Measurements from ENCODE around the gene SPDYE3. TPM values are rescaled to one million over a fixed set of nuclear protein-coding genes. Genes with fewer than 3 reads are reported as not detected.

SPDYE3 gene
- polyA plus RNA-seq, 1 donor from 2014 or later: not detected

GRCh38 chr7:100356416-100357068 is 49.0 kb downstream of the SPDYE3 start:
- Histone ChIP-seq H3K27me3 (ENCODE audit: insufficient read depth, low read depth, low read length) (no peaks in the 10 kb centered on the region), H3K9me3 (ENCODE audit: low read length) (no peaks in the 10 kb centered on the region), H3K9ac (ENCODE audit: low read length) (no peak overlapping the region), H4K20me1 (ENCODE audit: insufficient read depth) (no peaks in the 10 kb centered on the region), H3F3A (ENCODE audit: insufficient read depth, low read length, poor library complexity, severe bottlenecking) (no peaks in the 10 kb centered on the region), H2AFZ (ENCODE audit: low read depth, low read length) (no peak overlapping the region), H3K36me3 (ENCODE audit: insufficient read depth, low read length) (no peaks in the 10 kb centered on the region), H3K4me3 (ENCODE audit: low read length) (no peak overlapping the region), H3K4me2 (ENCODE audit: low read length) (no peak overlapping the region), H3K79me2 (replicated peaks; ENCODE audit: insufficient read depth, low read length) (no peaks in the 10 kb centered on the region), H3K27ac (ENCODE audit: low read length) (no peak overlapping the region), H3K9me2 (ENCODE audit: insufficient read depth, low read length) (no peaks in the 10 kb centered on the region)
- TF ChIP-seq EP300 (conservative IDR thresholded peaks at IDR 0.05; ENCODE audit: poor library complexity, severe bottlenecking) (no peak), REST (IDR thresholded peaks at IDR 0.05; ENCODE audit: borderline replicate concordance) (no peak), SMC3 (conservative IDR thresholded peaks at IDR 0.05; ENCODE audit: poor library complexity) (no peak), EZH2 (IDR thresholded peaks at IDR 0.05; ENCODE audit: borderline replicate concordance, insufficient read depth, low read length, poor library complexity, severe bottlenecking) (no peak), MXI1 (conservative IDR thresholded peaks at IDR 0.05; ENCODE audit: poor library complexity, severe bottlenecking) (no peak), TAF1 (IDR thresholded peaks at IDR 0.05; ENCODE audit: low read depth) (no peak), RAD21 (conservative IDR thresholded peaks at IDR 0.05) (no peak), POLR2AphosphoS5 (IDR thresholded peaks at IDR 0.05) (no peak), CTCF (IDR thresholded peaks at IDR 0.05; ENCODE audit: poor library complexity, severe bottlenecking) (no peak)

- no peaks in the 10 kb centered on the region for H3K79me2 ChIP-seq (replicated peaks; ENCODE audit: insufficient read depth, low read length)
- no peaks in the 10 kb centered on the region for H4K20me1 ChIP-seq (ENCODE audit: insufficient read depth)
- no peaks in the 10 kb centered on the region for H3K9me2 ChIP-seq (ENCODE audit: insufficient read depth, low read length)
- no peak for TF ChIP-seq EP300 (conservative IDR thresholded peaks at IDR 0.05; ENCODE audit: poor library complexity, severe bottlenecking)
- TF ChIP-seq REST (IDR thresholded peaks at IDR 0.05; ENCODE audit: borderline replicate concordance): no peak
- no peak for TF ChIP-seq CTCF (IDR thresholded peaks at IDR 0.05; ENCODE audit: poor library complexity, severe bottlenecking)
- TF ChIP-seq RAD21 (conservative IDR thresholded peaks at IDR 0.05): no peak
- no peak for TF ChIP-seq SMC3 (conservative IDR thresholded peaks at IDR 0.05; ENCODE audit: poor library complexity)
- TF ChIP-seq TAF1 (IDR thresholded peaks at IDR 0.05; ENCODE audit: low read depth): no peak
- no peak for TF ChIP-seq EZH2 (IDR thresholded peaks at IDR 0.05; ENCODE audit: borderline replicate concordance, insufficient read depth, low read length, poor library complexity, severe bottlenecking)
- no peak for TF ChIP-seq POLR2AphosphoS5 (IDR thresholded peaks at IDR 0.05)
- no peak for TF ChIP-seq MXI1 (conservative IDR thresholded peaks at IDR 0.05; ENCODE audit: poor library complexity, severe bottlenecking)
- H3F3A ChIP-seq (ENCODE audit: insufficient read depth, low read length, poor library complexity, severe bottlenecking): no peaks in the 10 kb centered on the region
- no peak overlapping the region for H3K4me3 ChIP-seq (ENCODE audit: low read length)
- H2AFZ ChIP-seq (ENCODE audit: low read depth, low read length): no peak overlapping the region
- H3K4me2 ChIP-seq (ENCODE audit: low read length): no peak overlapping the region
- no peak overlapping the region for H3K27ac ChIP-seq (ENCODE audit: low read length)
- no peaks in the 10 kb centered on the region for H3K27me3 ChIP-seq (ENCODE audit: insufficient read depth, low read depth, low read length)
- H3K36me3 ChIP-seq (ENCODE audit: insufficient read depth, low read length): no peaks in the 10 kb centered on the region
- no peaks in the 10 kb centered on the region for H3K9me3 ChIP-seq (ENCODE audit: low read length)
- no peak overlapping the region for H3K9ac ChIP-seq (ENCODE audit: low read length)
Measured at GRCh38 chr7:100357131-100357561, 49.6 kb downstream of the SPDYE3 start.
